Fibroblast of lung (primary cell): ENCODE results near the gene TEX19.

Experiments
- EZH2 ChIP-seq: IDR thresholded peaks from 2 replicates; pipeline ENCODE4 v1.5.1; 2012; ENCODE audit warnings: low read length, control low read depth, mild to moderate bottlenecking; ENCODE audit errors: missing control alignments
- TF ChIP-seq, protein P1 (sequence below), 2 donors: IDR thresholded peaks in 1 of 2; conservative IDR thresholded peaks in 1 of 2; 1 replicate in 1 of 2; 2 replicates in 1 of 2; pipeline ENCODE4 v1.5.1; 2011 to 2012; ENCODE audit warnings: low read length in 2 of 2, control low read depth in 1 of 2, inconsistent platforms in 1 of 2, low read depth in 1 of 2, mild to moderate bottlenecking in 1 of 2

DNA sequence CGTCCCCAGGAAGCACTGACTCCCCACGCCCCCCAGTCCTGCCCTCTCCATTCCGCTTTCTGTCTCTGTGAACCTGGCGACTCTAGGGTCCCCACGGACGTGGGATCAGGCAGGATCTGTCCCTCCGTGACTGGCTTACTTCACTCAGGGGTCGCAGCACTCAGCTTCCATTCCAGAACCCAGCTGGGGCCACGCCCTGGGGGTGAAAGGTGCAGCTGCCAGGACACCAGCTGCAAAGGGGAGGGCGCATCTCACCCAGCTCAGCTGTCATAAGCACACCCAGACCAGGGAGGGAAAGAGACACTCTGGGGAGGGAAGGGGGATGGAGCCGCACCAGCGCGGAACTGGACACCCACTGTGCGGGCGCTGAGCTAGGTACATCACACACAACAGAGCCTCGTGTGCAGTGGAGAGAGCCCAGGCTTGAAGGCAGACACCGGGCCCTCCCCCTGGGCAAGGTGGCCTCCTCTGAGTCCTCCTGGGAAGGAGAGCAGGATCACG, 40.6 kb downstream of the TEX19 start:
- TF ChIP-seq, protein P1, sequence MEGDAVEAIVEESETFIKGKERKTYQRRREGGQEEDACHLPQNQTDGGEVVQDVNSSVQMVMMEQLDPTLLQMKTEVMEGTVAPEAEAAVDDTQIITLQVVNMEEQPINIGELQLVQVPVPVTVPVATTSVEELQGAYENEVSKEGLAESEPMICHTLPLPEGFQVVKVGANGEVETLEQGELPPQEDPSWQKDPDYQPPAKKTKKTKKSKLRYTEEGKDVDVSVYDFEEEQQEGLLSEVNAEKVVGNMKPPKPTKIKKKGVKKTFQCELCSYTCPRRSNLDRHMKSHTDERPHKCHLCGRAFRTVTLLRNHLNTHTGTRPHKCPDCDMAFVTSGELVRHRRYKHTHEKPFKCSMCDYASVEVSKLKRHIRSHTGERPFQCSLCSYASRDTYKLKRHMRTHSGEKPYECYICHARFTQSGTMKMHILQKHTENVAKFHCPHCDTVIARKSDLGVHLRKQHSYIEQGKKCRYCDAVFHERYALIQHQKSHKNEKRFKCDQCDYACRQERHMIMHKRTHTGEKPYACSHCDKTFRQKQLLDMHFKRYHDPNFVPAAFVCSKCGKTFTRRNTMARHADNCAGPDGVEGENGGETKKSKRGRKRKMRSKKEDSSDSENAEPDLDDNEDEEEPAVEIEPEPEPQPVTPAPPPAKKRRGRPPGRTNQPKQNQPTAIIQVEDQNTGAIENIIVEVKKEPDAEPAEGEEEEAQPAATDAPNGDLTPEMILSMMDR (conservative IDR thresholded peaks at IDR 0.05 in 1 of 2, IDR thresholded peaks at IDR 0.05 in 1 of 2; ENCODE audit: low read depth in 1 of 2, low read length in 2 of 2), result no peak
- TF ChIP-seq EZH2, result no peak
